Activated naive CD4-positive, alpha-beta T cell (primary cell): Measurements from ENCODE around the gene NRP1.
"Not testable (repeated sequence)": the region's sequence is repeated elsewhere in the genome, so short reads cannot be mapped to it uniquely, and the experiment has no call there.

Source experiments
- DNase-seq, 4 experiments: peaks; one replicate each; lab custom pipeline; 2025; lab: John Stamatoyannopoulos, UW

The NRP1 gene

DNA sequence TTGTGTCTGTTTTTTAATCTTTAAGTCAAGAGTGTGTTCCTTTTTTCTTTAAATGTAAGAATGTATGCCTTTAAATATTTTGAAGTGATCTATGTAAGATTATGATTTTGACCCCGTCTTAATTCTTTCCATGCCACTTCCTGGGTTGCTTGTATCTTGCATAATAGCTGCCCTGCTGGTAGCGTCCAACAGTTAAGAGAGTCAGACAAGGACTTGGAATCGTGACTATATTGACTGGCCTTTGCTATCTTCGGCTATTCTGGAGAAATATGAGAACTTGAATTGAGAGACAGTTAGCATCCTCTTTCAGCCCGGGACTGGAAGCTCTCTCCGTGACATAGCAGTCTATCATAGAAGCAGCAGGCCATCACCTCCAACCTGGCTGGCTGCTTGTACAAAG, 13.0 kb downstream of the NRP1 start:
- no peak for DNase-seq

DNA sequence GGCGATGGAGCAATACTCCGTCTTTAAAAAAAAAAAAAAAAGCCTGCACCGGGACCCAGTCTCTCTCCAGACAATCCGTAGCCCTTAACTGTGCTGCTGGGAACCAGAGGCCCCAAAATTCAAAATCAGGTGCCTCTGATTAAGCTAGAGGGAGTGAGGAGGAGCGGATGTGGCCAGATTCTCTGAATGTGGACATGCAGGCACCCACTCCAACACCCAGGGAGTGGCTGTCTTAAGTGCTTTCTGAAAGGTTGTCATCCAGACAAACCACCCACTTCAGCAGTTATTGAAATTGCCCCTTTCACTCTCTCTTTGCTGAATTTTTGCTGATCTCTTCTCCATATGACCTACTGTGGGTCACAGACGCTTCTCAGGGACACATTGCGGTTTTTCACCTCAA, 14.2 kb downstream of the NRP1 start:
- no peak for DNase-seq

GRCh38 chr10:33315891-33316290, 18.6 kb downstream of the NRP1 start:
- no peak for DNase-seq

GRCh38 chr10:33314811-33315561, 19.5 kb downstream of the NRP1 start:
- no peak for DNase-seq

- DNase-seq, result no peak
These were observed 22.8 kb downstream of the NRP1 start for GRCh38 chr10:33311640-33312039.

DNA sequence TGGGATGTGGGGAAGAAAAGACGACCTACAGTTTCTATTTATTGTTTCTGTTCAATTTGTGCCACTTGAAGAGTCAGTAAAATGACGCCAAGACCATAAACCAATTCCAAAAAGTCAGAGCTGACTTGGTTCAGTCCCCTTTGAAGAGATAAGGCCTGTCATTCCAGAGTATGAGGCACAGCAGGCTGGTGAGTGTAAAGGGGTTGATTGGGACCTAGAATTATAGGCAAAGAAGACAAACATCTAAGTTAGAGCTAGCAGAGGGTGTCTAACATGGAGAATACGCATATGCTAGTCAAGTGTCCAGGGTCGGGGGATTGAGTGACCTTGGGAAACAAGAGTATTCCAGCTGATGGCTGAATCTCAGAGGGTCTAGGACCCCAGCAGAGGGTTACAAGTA, 23.6 kb downstream of the NRP1 start:
- no peak for DNase-seq

- no peak for DNase-seq
These were observed 25.1 kb downstream of the NRP1 start for GRCh38 chr10:33309406-33309805.

DNA sequence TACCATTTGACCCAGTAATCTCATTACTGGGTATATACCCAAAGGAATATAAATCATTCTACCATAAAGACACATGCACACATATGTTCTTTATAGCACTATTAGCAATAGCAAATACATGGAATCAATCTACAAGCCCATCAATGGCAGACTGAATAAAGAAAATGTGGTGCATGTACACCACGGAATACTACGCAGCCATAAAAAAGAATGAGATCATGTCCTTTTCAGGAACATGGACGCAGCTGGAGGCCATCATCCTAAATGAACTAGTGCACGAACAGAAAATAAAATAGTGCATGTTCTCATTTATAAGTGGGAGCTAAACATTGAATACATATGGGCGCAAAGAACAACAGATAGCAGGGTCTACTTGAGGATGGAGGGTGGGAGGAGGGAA, 26.6 kb downstream of the NRP1 start:
- DNase-seq, result no peak

DNA sequence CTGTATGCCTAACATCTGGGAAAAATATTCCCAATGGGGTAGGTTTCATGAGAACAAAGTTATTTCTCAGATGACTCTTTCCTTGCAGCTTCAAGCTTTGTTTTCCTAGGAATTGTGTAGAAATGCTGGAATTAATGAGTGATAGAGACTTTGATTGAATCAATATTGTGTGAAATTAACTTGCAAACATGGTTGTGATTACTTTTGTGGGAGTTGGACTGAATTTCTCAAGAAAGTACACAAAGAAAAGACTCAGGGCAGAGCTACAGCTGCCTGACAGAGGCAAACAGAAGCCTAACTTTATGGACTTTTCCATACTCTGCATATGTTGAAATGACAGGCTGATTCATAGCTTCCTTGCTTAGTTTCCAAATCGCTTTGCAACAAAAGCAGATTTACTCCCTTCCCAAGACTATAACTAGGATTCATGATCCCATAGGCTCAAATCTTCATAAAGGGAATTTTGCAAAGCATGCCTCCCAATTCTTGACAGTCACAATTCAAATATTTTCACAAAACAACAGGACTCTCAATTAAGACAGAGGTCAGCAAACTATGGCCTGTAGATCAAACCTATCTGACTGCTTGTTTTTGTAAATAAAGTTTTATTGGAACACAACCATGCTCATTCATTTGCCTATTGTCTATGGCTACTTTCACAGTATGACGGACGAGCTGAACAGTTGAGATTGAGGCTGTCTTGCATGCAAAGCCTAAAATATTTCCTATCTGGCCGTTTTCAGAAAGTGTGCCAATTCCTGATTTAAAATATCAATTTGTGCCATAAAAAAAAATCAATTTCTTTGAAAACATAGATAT, 27.6 kb downstream of the NRP1 start:
- no peak for DNase-seq

DNA sequence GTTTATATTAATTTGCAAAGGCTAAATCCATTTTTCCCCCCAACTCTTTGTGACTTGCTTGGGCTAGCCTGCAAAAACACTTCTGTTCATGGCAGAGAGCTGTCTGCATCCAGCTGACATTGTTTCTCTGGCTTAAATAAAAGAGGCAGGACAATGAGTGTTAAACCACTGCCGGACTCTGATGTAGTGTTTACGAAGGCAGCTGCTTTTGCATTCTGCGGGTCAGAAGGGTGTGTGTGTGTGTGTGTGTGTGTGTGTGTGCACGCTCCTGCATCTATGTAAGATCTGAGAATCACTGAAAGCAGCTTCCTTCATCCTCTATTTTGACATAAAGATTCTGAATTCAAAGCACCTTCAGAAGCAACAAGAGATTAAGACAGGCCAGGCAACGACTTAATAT, 28.3 kb downstream of the NRP1 start:
- DNase-seq, result no peak

- no peak for DNase-seq
These were observed 29.8 kb downstream of the NRP1 start for GRCh38 chr10:33304423-33305225.

DNA sequence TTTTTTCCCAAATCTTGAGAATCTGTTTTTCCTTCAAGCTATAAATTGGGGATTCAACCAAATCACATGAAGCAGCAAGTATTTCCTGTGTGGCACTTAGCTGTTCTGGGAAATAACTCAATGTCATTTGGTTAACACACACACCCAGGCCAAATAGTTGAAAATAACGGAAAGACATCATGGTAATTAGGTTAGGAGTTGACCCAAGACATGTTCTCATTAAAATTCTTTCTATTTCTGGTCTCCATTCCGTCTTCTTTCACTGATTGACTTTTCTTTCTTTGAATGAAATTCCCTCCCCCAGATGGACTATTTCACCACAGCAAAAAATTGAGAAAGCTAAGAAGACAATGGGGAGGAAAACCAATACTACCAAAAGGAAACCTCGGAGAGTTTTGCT, 30.5 kb downstream of the NRP1 start:
- no peak for DNase-seq

- DNase-seq, result no peak
These were observed 32.1 kb downstream of the NRP1 start for GRCh38 chr10:33302208-33302829.

- DNase-seq, result no peak
These were observed 33.2 kb downstream of the NRP1 start for GRCh38 chr10:33301097-33301789.

GRCh38 chr10:33300544-33300943, 33.9 kb downstream of the NRP1 start:
- not testable (repeated sequence) for DNase-seq

- DNase-seq, result no peak
These were observed 35.6 kb downstream of the NRP1 start for GRCh38 chr10:33298893-33299292.

DNA sequence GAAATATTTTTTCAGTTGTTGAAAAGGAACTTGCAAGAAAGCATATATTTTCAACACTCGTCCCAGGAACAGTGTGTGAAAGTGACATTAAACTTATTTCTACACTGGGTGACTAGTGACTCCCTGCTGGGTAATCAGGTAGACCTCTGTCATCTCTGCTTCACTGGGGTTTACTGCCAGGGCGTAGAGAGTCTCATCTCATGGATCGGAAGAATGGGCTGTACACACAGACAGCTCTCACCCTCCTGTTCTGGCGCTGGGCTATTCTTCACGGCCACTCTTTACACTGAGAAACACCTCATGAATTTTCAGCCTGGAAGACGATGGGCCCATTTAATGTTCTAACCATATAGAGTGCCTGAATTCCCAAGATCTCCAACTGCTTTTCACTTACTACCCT, 36.4 kb downstream of the NRP1 start:
- DNase-seq, result no peak

DNA sequence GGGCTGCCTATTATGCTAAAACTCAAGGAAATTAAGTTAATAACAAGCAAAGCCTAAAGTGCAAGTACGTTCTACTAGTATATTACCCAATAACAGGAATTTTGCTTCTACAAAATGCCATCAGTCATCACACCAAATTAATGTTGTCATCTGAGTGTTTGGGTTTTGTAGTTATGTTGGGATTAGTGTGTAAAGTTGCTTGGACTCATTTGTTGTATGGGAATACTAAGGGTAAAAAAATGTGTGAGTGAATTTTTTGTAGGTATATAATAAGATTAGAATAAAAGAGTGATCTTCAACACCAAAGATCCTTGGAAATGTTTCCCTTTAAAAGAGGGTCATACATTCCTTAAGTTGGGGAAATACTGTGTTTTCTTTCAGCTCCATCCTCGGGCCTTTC, 38.6 kb downstream of the NRP1 start:
- DNase-seq, result no peak

DNA sequence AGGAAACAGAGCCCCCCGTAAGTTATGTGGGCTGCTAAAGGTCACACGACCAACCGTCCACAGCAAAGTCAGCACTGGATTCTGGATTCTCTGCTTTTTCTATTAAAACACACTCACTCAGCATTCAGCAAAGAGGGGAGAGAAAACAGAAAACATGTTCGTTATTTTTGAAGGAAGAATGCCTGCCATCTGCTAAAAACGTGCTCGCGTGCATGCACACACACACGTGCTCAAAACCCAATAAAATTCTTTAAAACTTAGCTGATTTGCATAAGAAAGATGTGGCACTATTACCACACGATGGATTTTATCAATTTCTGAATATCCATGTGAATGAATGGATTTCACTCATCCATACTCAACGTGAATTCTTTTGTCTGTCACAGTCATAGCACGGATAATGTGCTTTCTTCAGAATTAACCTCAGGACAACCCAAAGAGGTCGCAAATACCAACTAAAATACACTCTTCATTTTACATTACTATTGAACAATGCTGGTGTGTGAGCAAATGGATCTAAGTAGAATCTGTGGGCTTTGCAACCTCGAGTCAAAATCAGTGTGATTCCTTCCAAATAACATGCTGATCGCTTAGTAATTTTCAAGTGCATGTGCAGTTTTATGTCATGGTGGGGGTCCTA, 40.8 kb downstream of the NRP1 start:
- DNase-seq, result no peak

DNA sequence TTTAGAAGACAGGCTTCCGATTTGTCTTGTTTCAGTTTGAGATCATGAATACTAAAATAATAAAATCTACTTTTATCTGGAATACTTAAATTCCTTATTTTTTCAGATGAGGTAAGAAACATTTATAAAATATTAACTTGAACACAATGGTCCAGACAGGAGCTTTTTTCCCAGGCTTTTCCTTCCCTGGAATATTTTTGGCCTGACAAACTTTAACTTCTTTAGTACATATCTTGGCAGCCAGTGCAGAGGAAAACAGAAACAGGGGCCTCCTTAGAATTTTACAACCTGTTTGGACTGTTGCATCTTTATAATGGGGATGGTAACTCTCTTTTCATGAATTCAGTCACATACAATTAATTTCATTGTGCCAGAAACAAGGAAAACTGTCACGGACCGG, 41.4 kb downstream of the NRP1 start:
- no peak for DNase-seq

- DNase-seq, result no peak
These were observed 43.3 kb downstream of the NRP1 start for GRCh38 chr10:33291053-33291592.
